HepG2 (cell line): ENCODE results near the gene WDR11. TPM values are rescaled to one million over a fixed set of nuclear protein-coding genes. Genes with fewer than 3 reads are reported as not detected.

Experiments
- ATAC-seq: fragments of 200-7000 bp; cut with Tn5 transposase; 3 replicates; pipeline ENCODE4 v1.9.1; 2020; ENCODE audit warnings: mild to moderate bottlenecking, moderate library complexity
- BruUV-seq: library from RNA; stranded (reverse); fragments of 400-500 nt; replicated peaks from 2 replicates; lab custom pipeline; 2021; lab: Mats Ljungman, UMichigan
- CTCF ChIA-PET: fragments of 300-600 bp; formaldehyde crosslinking; extraction: SDS; loops from one replicate; lab custom pipeline; 2021; ENCODE audit warnings: low total read pairs, inconsistent platforms, low intra/inter-chr PET ratio; lab: Yijun Ruan, JAX
- POLR2A ChIA-PET: fragments of 350-600 bp; sonication (Branson Sonifier 250); formaldehyde crosslinking; loops from one replicate; lab custom pipeline; 2020; ENCODE audit warnings: antibody characterized with exemption, inconsistent platforms; lab: Yijun Ruan, JAX
- DNase-seq: peaks from one replicate; pipeline ENCODE4 v3.0.0-alpha.2; 2015; ENCODE audit warnings: low spot score
- FAIRE-seq: peaks from 3 replicates; lab custom pipeline; 2011; peaks lifted over from hg19 to GRCh38; lab: Jason Lieb, UNC
- H2AFZ ChIP-seq: one replicate; pipeline ENCODE4 v1.6.1; 2011; ENCODE audit warnings: low read length, inconsistent platforms
- H3K27ac ChIP-seq: fragments of 300-600 bp; 3 replicates; pipeline ENCODE4 v1.8.0; 2011; ENCODE audit warnings: mixed run types, mild to moderate bottlenecking, mixed read lengths, low read length, inconsistent platforms; ENCODE audit not compliant: insufficient read depth; ENCODE audit errors: extremely low read length
- H3K27me3 ChIP-seq, 2 experiments: fragments of 200-600 bp in 1 of 2; 2 replicates in 1 of 2; 3 replicates in 1 of 2; pipeline versions ENCODE4 v1.6.0 to v1.8.0; 2011; ENCODE audit warnings: low read length in 2 of 2, mild to moderate bottlenecking in 2 of 2, moderate library complexity in 2 of 2, inconsistent platforms in 1 of 2; ENCODE audit not compliant: insufficient read depth in 2 of 2, control insufficient read depth in 1 of 2
- H3K36me3 ChIP-seq, 2 experiments: fragments of 200-600 bp in 1 of 2; replicated peaks in 1 of 2; 2 replicates in 1 of 2; 3 replicates in 1 of 2; pipeline versions ENCODE4 v1.5.1 to v1.8.0; 2011; ENCODE audit warnings: low read length in 2 of 2, inconsistent platforms in 1 of 2; ENCODE audit not compliant: insufficient read depth in 2 of 2, control insufficient read depth in 1 of 2
- H3K4me1 ChIP-seq: 2 replicates; pipeline ENCODE4 v1.5.1; 2012; ENCODE audit warnings: low read length, inconsistent platforms; ENCODE audit not compliant: insufficient read depth
- H3K4me2 ChIP-seq: 2 replicates; pipeline ENCODE4 v1.6.0; 2011; ENCODE audit warnings: low read depth, low read length, inconsistent platforms
- H3K4me3 ChIP-seq, 3 experiments: fragments of 200-600 bp in 1 of 3; sonication (generic), shearing (Covaris generic) in 1 of 3; replicated peaks in 1 of 3; 2 replicates each; pipeline ENCODE4 v1.5.1; 2011 to 2016; ENCODE audit warnings: low read length in 3 of 3, inconsistent platforms in 2 of 3, low read depth in 2 of 3, mild to moderate bottlenecking in 2 of 3, control low read depth in 1 of 3, mixed read lengths in 1 of 3; ENCODE audit not compliant: insufficient read depth in 1 of 3
- H3K79me2 ChIP-seq: one replicate; pipeline ENCODE4 v1.6.1; 2011; ENCODE audit warnings: low read length, inconsistent platforms; ENCODE audit not compliant: insufficient read depth
- H3K9ac ChIP-seq: 2 replicates; pipeline ENCODE4 v1.6.0; 2011; ENCODE audit warnings: mild to moderate bottlenecking, low read depth, low read length, inconsistent platforms; ENCODE audit not compliant: insufficient read depth
- H3K9me3 ChIP-seq: 2 replicates; pipeline ENCODE4 v1.5.1; 2012; ENCODE audit warnings: mild to moderate bottlenecking, low read length
- H4K20me1 ChIP-seq: 2 replicates; pipeline ENCODE4 v1.6.0; 2011; ENCODE audit warnings: inconsistent platforms, mild to moderate bottlenecking, low read length, moderate library complexity; ENCODE audit not compliant: insufficient read depth
- ATF7-NPFF ChIP-seq: sonication (generic); formaldehyde crosslinking; IDR thresholded peaks from 2 replicates; pipeline ENCODE4 v1.8.1; 2023; ENCODE audit warnings: mild to moderate bottlenecking, low read depth, missing genetic modification reagents, moderate library complexity
- CEBPG ChIP-seq: IDR thresholded peaks from 2 replicates; pipeline ENCODE4 v1.6.1; 2016
- KAT8 ChIP-seq: IDR thresholded peaks from 2 replicates; pipeline ENCODE4 v1.6.1; 2016; ENCODE audit warnings: missing genetic modification reagents, missing compliant biosample characterization
- KMT2B ChIP-seq: IDR thresholded peaks from 2 replicates; pipeline ENCODE4 v1.6.1; 2016; ENCODE audit warnings: missing genetic modification reagents, missing compliant biosample characterization
- NR2F6 ChIP-seq, 2 experiments: IDR thresholded peaks; 2 replicates each; pipeline ENCODE4 v1.6.1; 2016; ENCODE audit warnings: antibody characterized with exemption in 1 of 2, mild to moderate bottlenecking in 1 of 2
- ZNF781 ChIP-seq: sonication (generic); formaldehyde crosslinking; IDR thresholded peaks from 2 replicates; pipeline ENCODE4 v1.5.1; 2020; ENCODE audit warnings: borderline replicate concordance, mild to moderate bottlenecking, missing genetic modification reagents; ENCODE audit errors: not compliant biosample characterization
- ZNF883 ChIP-seq: sonication (generic); formaldehyde crosslinking; IDR thresholded peaks from 2 replicates; pipeline ENCODE4 v1.5.1; 2020; ENCODE audit warnings: mild to moderate bottlenecking, missing genetic modification reagents; ENCODE audit errors: not compliant biosample characterization
- WGBS: methylation state at CpG from one replicate; pipeline ENCODE4 v1.1.6; 2017; ENCODE audit warnings: low lambda C conversion rate; 5-methylcytosine and 5-hydroxymethylcytosine counted together
- in situ Hi-C: cut with HindIII; loops from 2 replicates; pipeline ENCODE4 v1.10.0; 2017; ENCODE audit warnings: low pct_unique_long_range_greater_than_20kb; ENCODE audit not compliant: extremely low pct_ligation_motif_present
- intact Hi-C: fragments of 100-400 bp; cut with micrococcal nuclease; formaldehyde crosslinking; loops from one replicate; pipeline ENCODE4 v1.10.0; 2022; ENCODE audit not compliant: unreplicated experiment
- polyA plus RNA-seq, 8 experiments: library from polyadenylated mRNA; depleted of rRNA in 3 of 8; stranded (reverse) in 7 of 8; unstranded in 1 of 8; fragments of >200 nt; fragmentation: Illumina TruSeq in 4 of 8; extraction: Trizol in 4 of 8; gene quantifications; 2 replicates each; pipeline versions ENCODE4 v1.2.1 to v1.2.3, GENCODE V29; 2011 to 2016; ENCODE audit warnings: low read depth in 4 of 8, missing spikeins in 1 of 8, mixed read lengths in 1 of 8; ENCODE audit not compliant: insufficient read depth in 1 of 8
- total RNA-seq, 5 experiments: library from RNA; depleted of rRNA; stranded (reverse); fragments of >200 nt; fragmentation: Illumina TruSeq; extraction: Trizol; gene quantifications; 2 replicates each; pipeline ENCODE4 v1.2.3, GENCODE V29; 2016; ENCODE audit warnings: low read depth in 1 of 5
- TF ChIP-seq, protein P1 (sequence below): sonication (generic); formaldehyde crosslinking; IDR thresholded peaks from 2 replicates; pipeline ENCODE4 v1.4.0; 2020; ENCODE audit warnings: mild to moderate bottlenecking, missing genetic modification reagents
- TF ChIP-seq, protein P2 (sequence below): sonication (generic); formaldehyde crosslinking; IDR thresholded peaks from 2 replicates; pipeline ENCODE4 v1.8.1; 2023; ENCODE audit warnings: mild to moderate bottlenecking, missing genetic modification reagents

The WDR11 gene
- total and polyA plus RNA-seq, 2 of the 13 experiments (the other 11 are each of a cell fraction or from before 2014, with no cell fraction given) = 38.0 to 45.2 TPM

DNA sequence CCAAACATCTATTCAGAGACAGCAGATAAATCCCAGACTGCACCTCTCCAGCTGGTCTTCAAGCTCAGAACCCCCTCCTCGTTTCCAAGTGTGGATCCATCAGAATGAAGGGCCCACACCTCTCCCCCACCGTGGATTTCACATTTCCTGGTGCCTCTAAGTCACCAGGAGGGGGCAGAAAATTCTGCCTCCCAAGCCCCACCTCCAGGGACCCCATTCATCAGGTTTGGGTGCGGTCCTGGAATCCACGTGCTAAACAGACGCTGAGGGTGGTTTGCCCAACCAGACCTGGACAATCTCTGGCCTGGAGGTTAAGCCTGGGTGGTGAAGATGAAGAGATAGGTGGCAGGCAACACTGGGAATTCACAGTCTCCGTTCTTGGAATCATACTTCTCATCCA, 92.4 kb downstream of the WDR11 start (continued):
- TF ChIP-seq ZNF781 (CRISPR knock-in tag) (no peak), ATF7-NPFF (CRISPR knock-in tag) (no peak), CEBPG (CRISPR knock-in tag) (no peak), KMT2B (CRISPR knock-in tag) (no peak), KAT8 (CRISPR knock-in tag) (no peak), NR2F6 (IDR thresholded peaks at IDR 0.05) (no peak), NR2F6 (CRISPR knock-in tag; IDR thresholded peaks at IDR 0.05) (no peak), ZNF883 (no peak)
- TF ChIP-seq, protein P1, sequence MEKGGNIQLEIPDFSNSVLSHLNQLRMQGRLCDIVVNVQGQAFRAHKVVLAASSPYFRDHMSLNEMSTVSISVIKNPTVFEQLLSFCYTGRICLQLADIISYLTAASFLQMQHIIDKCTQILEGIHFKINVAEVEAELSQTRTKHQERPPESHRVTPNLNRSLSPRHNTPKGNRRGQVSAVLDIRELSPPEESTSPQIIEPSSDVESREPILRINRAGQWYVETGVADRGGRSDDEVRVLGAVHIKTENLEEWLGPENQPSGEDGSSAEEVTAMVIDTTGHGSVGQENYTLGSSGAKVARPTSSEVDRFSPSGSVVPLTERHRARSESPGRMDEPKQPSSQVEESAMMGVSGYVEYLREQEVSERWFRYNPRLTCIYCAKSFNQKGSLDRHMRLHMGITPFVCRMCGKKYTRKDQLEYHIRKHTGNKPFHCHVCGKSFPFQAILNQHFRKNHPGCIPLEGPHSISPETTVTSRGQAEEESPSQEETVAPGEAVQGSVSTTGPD (CRISPR knock-in tag) = no peak

DNA sequence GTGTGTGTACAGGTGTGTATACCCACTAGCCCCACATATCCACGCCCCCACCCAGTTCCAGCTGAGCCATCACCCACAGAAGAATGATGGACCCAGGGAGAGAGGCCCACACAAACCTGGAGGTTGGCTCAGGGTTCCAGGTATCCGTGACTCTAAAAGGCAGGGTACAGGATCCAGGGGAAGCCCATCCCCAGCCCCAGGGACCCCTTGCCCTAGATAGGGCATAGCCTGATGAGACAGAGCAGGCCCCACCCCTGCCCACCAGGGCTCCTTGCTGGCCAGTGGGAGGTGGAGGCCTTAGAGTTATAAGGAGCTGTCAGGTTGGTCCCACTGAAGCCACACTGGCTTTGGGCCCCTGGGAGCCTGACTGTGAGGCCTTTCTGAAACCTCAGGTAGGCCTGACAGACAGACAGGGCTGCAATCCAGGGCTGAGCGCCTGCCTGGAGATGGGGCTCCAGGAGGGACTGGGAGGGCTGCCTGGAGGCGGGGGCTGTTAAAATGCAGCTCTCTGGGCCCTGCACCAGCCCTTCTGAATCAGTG, 93.5 kb downstream of the WDR11 start:
- DNase-seq (no peak), FAIRE-seq (no peak)
- Histone ChIP-seq H3K27ac (no peak overlapping the region), H3K9me3 (no peaks in the 10 kb centered on the region), H4K20me1 (no peaks in the 10 kb centered on the region), H3K79me2 (no peaks in the 10 kb centered on the region), H3K36me3 (no peaks in the 10 kb centered on the region), H3K27me3 (peaks cover 0 to 5% of the 10 kb centered on the region in 2 experiments; a peak in 3 of 5 replicates), H2AFZ (no peak overlapping the region), H3K9ac (no peak overlapping the region)
- in situ Hi-C loops = loop anchor here (5.0 kb wide), 3 partner anchors 663 to 943 kb away; no protein-coding TSS in a partner anchor
- intact Hi-C loops = loop anchor here (5.0 kb wide), 2 partner anchors 128 to 958 kb away; no protein-coding TSS in a partner anchor
- CTCF ChIA-PET = no interaction called here
- 87% methylated on average over 2 of the region's 4 CpGs for WGBS
- POLR2A ChIA-PET = no interaction called here
- TF ChIP-seq, protein P2, sequence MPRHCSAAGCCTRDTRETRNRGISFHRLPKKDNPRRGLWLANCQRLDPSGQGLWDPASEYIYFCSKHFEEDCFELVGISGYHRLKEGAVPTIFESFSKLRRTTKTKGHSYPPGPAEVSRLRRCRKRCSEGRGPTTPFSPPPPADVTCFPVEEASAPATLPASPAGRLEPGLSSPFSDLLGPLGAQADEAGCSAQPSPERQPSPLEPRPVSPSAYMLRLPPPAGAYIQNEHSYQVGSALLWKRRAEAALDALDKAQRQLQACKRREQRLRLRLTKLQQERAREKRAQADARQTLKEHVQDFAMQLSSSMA (CRISPR knock-in tag) = no peak
- TF ChIP-seq, all 625 proteins: peak for 0
- no peaks in the 10 kb centered on the region for H3K4me1 ChIP-seq
- H3K4me2 ChIP-seq = no peak overlapping the region
- BruUV-seq = no TSS peak
- ATAC-seq = no peak
- no peak overlapping the region for H3K4me3 ChIP-seq
